Retina (tissue), 1 donor: ENCODE results near the gene CIAPIN1.

Experiments
- DNase-seq: peaks from one replicate; pipeline ENCODE4 v3.0.0-alpha.2; 2016

Gene CIAPIN1

GRCh38 chr16:57447186-57447962 lies at the start of gene CIAPIN1, which contains the start of gene COQ9:
Gene CIAPIN1, minus strand, starts transcription at chr16:57447385. Its CDS starts 6,457 bp downstream, at chr16:57440928.
Gene COQ9, plus strand, starts transcription at chr16:57447479. Its CDS starts 27 bp downstream, at chr16:57447506.
- peak; percentile 93 for DNase-seq

- no peak for DNase-seq
Observed at GRCh38 chr16:57493767-57494166, 46.6 kb upstream of the CIAPIN1 start.

DNA sequence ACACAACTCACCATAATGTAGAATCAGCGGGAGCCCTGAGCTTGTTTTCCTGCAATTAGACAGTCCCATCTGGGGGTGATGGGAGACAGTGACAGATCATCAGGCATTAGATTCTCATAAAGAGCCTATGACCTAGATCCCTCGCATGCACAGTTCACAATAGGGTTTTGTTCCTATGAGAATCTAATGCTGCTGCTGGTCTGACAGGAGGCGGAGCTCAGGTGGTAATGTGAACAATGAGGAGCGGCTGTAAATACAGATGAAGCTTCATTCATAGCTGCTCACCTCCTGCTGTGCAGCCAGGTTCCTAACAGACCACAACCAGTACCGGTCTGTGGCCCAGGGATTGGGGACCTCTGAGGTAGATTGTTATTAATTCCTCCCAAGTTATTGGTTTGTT lies 42.0 kb upstream of the CIAPIN1 start:
- DNase-seq: no peak

GRCh38 chr16:57486858-57487834 lies 40.0 kb upstream of the CIAPIN1 start:
- no peak for DNase-seq

DNA sequence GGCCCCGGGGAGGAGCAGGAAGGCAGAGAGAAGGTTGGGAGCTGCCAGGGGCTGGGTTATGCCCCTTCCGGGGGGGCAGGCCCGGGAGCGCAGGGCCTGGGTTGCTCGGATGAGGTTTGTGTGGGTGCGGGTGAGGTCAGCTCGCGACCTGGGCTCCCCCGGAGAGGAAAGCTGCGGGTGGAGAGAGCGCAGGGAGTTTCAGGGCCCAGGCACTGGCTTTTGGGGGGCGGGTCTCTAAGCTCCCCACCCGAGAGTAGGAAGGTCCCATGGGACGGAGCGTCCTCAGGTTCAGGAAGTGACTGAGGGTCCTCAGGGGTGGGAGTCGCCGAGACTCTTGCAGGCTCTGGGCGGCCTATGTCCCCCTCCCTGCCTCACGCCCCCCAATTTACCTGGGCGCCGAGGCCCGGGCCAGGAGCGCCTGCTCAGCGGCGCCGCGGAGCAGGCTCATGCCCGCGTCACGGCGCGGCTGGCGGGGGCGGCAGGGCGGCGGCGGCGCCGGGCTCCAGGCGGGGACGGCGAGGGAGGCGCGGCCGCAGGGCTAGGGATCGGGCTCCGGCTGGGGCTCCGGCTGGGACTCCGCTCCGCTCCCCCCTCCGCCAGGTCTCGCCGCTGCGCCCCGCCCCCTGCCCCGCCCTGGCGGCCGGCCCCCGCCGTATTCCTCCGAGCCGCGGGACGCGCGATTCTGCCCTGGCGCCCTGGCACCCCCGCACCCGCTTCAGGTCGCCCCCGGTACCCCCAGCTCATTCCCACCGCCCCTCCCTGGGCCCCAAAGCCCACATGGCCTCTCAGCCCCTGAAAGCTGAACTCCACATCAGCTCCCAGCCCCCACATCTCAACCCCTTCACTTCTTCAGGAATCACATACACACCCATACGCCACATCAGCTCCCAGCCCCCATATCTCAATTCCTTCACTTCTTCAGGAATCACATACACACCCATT lies 39.0 kb upstream of the CIAPIN1 start, which contains the start of gene DOK4:
DOK4 (minus strand) TSS at position 578 of the 942 bp plus-strand sequence. CDS start 6,986 bp downstream, outside the sequence.
- DNase-seq: peak; percentile 52

GRCh38 chr16:57485091-57485915 lies 38.1 kb upstream of the CIAPIN1 start:
- DNase-seq: no peak

DNA sequence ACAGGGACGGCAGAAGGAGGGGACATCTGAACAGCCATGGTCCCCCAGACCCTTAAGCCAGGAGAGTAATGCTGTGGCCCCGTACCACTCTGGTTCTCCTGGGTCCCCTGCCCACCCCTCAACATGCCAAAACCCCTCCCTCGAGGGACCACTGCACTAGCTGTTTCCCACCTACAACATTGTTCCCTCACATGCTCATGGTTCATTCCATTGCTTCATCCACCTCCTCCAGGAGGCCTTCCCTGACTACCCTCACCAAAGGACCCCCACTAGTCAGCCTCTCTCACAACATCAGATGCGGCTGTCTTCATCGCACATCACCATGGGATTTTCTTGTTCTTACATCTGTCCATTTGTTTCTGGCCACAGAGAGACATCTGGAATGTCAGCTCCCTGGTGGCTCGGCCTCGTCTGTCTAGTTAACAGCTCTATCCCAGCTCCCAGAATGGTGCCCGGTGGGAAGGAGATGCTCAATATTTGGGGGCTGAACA lies 37.4 kb upstream of the CIAPIN1 start:
- no peak for DNase-seq

DNA sequence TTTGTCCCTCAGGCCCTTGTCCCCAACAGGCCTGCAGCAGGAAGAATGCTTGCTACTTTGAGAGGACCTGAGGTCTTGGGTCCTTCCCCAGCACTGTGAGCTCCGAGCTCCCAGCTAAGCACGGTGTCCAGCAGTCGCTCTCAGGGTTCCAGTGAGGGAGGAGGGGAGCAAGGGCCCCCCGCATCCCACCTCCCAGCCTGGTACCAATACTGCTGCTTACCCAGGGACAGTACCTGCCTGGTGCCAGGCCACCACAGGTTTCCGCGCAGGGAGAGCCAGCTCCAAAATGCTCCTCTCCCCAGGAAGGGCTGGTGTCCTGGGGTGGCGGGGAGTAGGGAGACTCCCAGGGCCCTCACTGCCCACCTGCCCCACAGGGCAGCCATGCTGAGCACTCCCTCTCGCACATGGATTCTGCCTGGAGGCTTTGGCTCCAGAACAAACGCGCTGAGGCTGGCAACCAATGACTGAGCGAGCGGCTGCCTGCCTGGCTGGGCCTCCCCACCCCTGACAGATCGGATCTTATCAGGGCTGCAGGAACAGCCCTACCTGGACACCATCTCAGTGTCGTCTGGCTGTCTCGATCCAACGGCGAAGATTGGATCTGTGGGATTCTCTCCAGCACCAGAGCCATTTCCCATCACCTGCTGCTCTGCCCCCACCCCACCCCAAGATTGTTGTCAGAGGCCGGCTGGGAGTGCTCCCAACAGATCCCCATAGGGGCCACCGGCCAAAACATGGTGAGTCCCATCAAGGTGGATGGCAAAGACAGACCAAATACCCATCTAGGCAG lies 36.7 kb upstream of the CIAPIN1 start:
- DNase-seq: no peak

GRCh38 chr16:57482845-57483545 lies 35.8 kb upstream of the CIAPIN1 start:
- DNase-seq: no peak

- no peak for DNase-seq
Observed at GRCh38 chr16:57481421-57481820, 34.2 kb upstream of the CIAPIN1 start.

DNA sequence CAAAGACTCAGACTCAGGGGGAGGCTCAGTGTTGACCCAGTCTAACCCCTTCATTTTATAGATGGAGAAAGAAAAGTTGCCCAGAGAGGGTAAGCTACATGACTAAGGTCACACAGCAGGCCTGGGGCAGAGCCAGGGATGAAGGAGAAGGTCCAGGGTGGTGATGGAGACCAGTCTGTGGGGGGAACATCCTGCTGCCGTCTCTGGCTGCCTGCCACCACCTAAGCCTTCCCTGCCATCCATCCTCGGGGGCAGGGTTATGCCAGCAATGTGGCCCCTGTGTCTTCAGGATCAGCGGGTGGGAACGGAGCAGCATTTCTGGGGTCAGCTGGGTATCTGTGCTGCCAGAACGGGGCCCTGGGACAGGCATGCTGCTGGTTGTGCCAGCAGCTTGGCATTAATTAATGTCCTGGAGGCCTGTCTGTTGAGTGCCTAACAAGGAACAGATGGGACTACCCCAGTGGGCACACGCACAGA lies 33.6 kb upstream of the CIAPIN1 start:
- no peak for DNase-seq

- DNase-seq: no peak
Observed at GRCh38 chr16:57479976-57480753, 33.0 kb upstream of the CIAPIN1 start.

DNA sequence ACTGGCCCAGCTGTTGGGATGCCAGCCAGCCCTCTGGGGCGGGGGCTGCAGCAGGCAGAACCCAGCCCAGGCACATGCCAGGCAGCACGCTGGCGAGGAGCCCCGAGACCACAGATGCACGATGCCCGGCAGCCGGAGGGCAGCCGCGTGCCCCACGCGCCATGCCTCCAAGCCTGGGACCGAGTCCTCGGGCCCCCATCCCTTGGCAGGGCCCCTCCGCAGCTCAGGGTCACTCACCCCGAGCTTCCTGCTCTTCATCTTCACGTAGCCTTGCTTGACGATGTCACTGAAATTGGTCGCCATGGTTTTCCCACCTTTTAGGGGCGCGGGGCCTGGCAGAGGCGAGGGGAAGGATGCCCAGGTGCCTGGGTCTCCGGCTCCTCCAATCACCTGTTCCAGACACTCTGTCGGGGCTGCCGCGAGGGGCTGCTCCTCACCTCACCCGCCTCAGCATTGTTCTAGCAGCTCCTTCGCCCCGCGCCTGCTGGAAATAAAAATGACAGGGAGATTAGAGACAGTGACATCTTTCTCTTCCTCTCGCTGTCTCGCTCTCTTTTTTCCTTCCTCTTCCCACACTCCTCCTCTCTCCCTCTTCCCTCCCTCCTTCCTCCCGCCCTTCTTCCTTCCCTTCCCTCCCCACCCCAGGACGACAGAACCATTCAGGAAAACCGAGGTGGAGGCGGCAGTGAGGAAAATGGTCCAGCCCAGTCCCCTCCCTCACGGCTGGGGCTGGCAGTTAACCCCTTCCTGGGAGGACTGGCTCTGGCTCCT lies 32.2 kb upstream of the CIAPIN1 start:
- peak; percentile 67 for DNase-seq

DNA sequence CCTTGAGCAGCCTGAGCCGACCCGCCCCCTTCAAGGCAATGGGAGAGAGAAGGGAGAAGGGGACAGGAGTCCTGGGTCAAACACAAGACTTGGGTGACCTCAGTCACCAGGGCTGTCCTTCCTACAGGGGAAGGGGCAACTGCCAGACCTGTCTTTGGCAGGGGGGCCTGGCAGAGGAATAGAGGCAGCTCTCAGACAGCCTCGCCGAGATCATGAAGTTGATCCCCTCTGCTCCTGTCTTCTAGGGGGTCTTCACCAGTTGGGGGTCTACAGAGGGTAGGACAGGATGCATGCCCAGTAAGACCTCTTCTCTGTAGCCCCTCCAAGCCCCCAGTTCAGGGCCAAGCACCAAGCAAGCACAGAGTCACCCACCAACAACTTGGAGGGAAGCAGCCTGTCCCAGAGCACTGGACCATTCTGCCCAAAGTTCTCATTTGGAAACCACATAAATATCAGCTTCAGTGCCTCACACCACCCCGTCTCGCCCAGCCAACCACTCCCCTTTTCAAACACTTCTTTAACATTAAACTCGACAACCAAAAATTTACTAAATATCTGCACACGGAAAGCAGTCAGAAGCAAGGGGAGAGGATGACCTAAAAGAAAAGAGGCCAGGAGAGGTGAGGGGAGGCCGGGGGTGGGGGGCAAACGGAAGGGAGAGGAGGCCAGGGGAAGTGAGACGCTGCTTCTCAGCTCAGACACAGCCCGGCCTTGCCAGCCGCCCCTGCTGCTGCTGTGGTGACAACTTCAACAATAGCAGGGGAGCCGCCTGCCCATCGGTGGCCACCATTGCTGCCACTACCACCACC lies 31.4 kb upstream of the CIAPIN1 start:
- DNase-seq: no peak

DNA sequence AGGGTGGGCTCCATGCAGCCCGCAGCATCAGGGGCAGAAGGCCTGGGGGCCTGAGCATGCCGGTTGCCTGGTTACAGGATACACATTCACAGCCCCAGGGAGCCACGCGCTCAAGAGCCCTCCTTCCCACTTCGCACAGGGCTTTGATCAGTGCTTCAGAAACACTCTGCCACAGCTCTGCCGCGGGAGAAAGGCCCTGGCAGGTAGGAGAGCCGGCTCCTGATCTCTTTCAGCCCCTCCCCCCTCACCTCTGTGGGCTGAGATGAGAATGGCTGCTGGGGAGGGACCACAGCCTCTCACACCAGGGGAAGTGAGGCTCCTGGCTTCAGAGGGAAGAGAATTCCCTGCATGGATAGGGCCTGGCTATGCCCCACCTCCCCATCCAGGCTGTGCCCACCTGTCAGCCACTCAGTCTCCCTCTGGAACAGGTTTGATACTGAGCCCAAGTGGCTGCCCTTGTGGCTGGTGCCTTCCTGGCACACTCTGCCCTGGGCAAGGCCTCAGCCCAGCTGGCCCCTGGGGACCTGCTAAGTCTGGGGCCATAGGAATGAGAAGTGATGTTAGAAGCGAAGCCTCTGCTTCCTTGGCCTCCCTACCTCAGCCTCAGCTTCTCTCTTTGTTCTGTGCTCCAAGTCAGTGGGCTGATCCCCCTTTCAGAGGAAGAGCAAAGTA lies 30.5 kb upstream of the CIAPIN1 start:
- peak; percentile 61 for DNase-seq
